Nucleus accumbens (tissue), 56 donors: Measurements from ENCODE around the gene KCND2.
"Not testable (repeated sequence)": the region's sequence is repeated elsewhere in the genome, so short reads cannot be mapped to it uniquely, and the experiment has no call there.

Source experiments
- DNase-seq, 56 donors: peaks; one replicate each; lab custom pipeline; 2025; lab: John Stamatoyannopoulos, UW

KCND2 gene

GRCh38 chr7:120732256-120732655, 459.3 kb downstream of the KCND2 start:
- no peak for DNase-seq

DNA sequence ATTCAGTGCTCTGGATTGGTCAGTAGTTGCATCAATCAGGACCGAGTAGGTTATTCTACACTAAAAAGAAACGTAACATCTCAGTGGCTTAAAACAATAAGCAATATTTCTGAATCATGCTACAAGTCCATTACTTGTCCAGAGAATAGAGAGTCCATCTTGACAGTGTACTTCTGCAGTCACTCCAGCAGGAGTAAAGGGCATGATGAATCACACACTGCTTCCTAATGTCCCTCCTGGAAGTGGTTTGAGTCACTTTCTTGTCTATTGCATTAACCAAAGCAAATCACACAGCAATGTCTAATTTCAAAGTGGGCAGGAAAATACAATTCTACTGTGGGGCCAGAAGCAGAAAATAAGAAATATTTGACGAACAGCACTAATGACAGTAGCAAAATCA, 460.2 kb downstream of the KCND2 start:
- DNase-seq, result no peak

- no peak for DNase-seq
Measured at GRCh38 chr7:120733835-120734234, 460.9 kb downstream of the KCND2 start.

GRCh38 chr7:120735791-120736190, 462.8 kb downstream of the KCND2 start:
- DNase-seq, result no peak

DNA sequence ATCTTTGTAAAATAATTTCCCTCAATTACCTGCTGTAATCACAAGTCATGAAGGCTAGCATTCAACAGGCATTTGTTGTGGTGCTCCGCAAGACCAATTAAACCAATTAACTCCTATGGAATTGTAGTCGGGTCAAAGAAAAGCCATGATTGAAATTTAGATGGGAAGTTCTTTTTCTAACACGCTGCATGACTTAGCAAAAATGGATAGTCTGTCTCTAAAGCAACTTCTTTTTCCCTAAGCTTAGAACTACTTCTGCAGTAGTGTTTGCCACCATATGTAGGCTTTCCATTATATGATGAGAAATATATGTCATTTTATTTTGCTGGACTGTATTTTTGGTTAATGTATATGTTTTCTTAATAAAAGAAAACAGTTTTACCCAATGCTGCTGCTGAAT, 465.8 kb downstream of the KCND2 start:
- no peak for DNase-seq

- DNase-seq, result no peak
Measured at GRCh38 chr7:120740348-120740747, 467.4 kb downstream of the KCND2 start.

GRCh38 chr7:120741371-120742042, 468.5 kb downstream of the KCND2 start:
- DNase-seq, result no peak

DNA sequence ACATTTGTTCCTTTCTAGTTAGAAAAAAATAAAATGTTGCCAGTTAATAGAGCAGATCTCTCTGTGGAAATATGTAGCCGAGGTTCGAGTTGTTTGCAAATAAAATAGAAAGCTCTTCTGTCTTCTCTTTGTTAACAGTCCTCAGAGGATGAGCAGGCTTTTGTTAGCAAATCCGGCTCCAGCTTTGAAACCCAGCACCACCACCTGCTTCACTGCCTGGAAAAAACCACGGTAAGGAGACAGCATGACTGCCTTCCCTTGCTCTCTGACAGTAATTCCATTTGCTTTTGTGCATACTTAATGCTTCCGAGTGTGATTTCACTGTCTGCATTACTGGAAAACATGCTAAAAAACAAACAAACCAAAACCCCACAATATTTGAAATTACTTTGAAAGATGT, 469.4 kb downstream of the KCND2 start:
- no peak for DNase-seq

DNA sequence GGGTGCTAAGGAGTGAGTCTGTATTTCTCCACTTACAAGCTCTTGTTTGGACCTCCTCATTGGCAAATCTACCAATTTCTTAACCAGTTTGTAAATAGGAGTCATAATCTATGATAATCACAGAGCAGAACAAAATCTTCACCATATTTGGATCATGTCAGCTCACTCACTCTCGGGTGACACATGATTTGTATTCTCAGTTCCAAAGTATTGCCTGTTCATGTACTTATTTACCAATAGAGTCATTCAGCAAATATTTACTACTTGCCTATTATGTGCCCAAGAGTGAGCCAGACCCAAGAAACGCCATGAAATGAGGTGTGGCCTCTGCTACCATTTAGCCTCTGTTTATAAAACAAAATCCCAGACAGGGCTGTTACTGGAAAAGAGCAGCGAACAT, 470.2 kb downstream of the KCND2 start:
- DNase-seq, result no peak

DNA sequence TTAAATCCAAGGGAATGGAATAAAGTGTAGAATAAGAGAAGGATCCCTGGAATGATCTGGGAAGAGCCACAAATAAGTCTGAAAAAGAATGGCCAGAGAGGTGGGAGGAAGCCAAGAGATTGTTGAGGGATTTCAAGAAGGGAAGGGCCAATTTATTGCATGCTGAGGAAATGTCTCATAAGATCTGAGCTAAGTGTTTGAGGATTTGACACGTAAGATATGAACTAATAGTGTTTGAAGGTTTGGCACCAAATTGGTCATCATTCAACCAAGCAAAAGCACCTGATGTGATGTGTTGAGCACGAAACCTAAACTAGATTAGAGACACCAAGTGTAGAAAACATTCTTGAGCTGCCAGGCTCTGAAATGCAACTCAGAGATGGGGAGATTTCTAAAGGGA, 487.1 kb downstream of the KCND2 start:
- no peak for DNase-seq

DNA sequence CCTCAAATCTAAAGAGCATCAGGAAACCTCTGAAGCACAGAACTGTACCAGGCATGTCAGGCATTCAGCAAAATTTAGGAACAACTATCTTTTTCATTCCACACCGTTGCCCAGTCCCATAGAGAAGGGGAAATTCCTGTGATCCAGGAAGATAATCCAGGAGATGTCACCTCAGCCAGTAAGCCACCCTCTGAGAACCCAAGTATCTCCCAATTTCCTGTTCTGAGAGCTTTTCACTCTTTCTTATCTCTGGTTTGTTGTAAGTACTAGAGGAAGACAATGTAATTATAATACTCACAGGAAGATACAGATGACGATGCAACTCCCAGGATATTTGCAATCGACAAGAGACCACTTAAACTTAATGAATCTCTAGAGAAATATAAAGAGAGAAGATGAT, 487.9 kb downstream of the KCND2 start:
- DNase-seq, result no peak

GRCh38 chr7:120770206-120770605, 497.2 kb downstream of the KCND2 start:
- DNase-seq, result no peak

DNA sequence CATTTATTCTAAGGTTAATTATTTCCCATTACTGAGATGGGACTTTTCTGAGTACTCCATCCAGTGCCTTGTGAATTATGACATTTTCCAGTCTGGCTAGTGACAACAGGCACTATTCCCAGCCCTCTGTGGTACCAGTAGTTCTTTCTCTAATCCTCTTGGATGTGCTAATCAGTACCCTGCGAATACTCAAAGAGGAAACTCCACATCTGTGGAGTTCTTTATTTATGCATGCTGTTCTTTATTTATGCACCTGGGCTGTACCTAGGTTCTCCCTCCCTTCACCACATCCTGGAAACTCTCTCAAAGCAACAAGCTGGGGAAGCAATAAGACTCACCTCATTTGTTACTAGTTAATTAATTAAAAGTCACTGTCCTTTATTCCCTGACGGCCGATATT, 501.5 kb downstream of the KCND2 start:
- no peak for DNase-seq

DNA sequence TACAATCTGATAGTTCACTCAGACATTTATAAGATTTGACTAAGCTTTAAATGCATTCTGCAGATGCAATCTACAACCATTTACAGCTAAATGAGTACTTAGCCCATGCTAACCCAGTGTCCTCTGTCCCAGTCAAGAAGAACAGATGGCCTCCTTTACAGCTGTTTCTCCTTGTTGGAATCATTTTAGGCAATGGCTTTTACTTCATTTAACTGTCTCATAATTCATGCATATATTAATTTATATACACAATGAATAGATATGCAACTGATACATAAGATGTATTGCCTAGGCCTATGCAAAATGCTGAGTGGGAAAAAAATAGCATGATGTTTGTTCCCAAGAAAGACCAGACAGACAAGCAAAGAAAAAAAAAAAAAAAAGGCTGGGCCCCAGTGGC, 502.8 kb downstream of the KCND2 start:
- DNase-seq, result no peak

- DNase-seq, result not testable (repeated sequence)
Measured at GRCh38 chr7:120779078-120779477, 506.1 kb downstream of the KCND2 start.

- not testable (repeated sequence) for DNase-seq
Measured at GRCh38 chr7:120780451-120780850, 507.5 kb downstream of the KCND2 start.

DNA sequence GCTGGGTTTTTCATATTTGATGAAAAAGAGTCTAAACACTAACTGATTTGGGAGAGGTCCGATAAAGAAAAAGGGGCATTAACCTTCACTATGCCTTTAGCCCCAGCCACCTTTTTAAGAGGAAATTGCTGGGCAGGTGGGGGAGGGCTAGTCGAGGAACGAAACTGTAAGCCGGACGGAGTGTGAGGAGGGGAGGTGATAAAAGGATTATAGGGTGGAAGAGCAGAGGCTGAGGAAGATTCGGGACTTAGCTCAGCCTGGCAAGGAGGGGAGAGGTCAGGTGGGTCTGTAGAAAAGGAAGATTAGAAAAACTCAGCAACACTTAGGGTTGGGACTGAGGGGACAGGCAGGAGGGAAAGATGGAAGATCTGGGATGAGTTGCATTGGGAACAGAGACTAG, 508.0 kb downstream of the KCND2 start:
- no peak for DNase-seq

- DNase-seq, result not testable (repeated sequence)
Measured at GRCh38 chr7:120781924-120782323, 508.9 kb downstream of the KCND2 start.

DNA sequence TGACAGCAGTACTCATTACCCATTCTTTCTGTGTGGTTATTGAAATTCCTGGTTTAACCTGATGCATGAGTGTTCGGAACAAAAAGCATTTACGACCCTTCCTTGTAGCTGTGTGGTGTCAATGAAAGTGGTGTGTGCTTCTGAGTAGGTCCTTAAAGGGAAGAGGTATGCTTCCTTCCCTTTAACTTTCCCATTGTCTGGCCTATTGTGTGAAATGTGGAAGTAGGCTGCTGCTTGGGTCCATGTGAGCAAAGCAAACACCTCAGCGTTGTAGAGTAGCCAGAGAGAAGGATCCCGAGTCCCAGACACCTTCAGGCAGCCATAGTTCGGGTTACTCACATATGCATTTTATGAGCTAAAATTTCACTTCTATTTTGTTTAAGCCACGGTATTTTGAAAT, 510.3 kb downstream of the KCND2 start:
- DNase-seq, result no peak

- no peak for DNase-seq
Measured at GRCh38 chr7:120783721-120784120, 510.7 kb downstream of the KCND2 start.

GRCh38 chr7:120785095-120785494, 512.1 kb downstream of the KCND2 start:
- DNase-seq, result no peak

DNA sequence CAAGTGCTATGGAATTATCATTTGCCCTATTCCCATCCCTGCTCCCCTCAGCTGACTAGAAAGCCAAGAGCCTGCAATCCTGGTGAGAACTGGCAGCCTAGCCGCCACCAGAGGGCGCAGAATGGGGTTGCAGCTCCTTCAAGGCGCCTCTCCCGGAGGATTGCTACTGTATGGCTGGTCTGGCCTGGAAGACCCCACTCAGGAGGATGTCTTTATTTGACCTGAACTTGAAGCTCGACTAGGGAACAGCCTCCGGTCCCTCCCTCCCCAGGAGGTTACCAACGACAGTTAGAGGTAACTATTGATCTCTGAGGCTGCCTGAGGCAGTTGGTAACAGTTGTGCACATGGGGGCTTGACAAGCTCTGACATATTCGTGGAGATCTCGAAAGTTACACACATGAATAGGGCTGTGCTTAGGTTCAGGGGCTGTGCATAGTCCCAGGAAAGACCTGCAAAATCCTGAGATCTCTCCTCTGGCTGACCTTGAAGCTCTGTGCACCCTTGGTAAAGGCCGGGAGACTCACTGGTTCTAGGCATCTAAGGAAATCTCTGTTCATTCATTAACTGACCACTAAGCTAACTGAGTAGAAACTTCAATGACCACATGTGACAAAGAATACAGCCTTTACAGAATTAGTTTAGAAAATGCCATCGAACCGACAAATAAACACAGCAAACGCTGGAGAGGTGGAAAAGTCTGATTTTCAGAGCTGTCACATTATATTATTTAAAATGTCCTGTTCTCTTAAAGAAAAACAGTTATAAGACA, 519.3 kb downstream of the KCND2 start:
- peak in 43 of 56 donors; percentile 1 to 73 (median 33) for DNase-seq

DNA sequence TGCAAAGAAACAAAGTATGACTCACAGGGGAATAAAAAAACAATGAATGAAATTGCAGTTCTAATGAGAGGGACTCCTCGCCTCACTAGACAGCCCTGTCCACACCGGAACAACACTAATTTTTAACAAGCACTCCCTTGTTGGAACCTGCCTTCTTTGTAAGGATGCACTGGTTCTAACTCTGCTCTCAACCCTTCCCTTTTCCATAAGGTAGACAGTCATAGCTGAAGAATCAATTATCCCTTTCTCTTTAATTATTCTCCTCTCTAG, 519.8 kb downstream of the KCND2 start:
- DNase-seq, result no peak
